Measurements from ENCODE around the gene PTTG1IP. TPM values are rescaled to one million over a fixed set of nuclear protein-coding genes. Genes with fewer than 3 reads are reported as not detected.

The PTTG1IP gene
- total RNA-seq, 1 donor from 2014 or later, result 256 TPM

DNA sequence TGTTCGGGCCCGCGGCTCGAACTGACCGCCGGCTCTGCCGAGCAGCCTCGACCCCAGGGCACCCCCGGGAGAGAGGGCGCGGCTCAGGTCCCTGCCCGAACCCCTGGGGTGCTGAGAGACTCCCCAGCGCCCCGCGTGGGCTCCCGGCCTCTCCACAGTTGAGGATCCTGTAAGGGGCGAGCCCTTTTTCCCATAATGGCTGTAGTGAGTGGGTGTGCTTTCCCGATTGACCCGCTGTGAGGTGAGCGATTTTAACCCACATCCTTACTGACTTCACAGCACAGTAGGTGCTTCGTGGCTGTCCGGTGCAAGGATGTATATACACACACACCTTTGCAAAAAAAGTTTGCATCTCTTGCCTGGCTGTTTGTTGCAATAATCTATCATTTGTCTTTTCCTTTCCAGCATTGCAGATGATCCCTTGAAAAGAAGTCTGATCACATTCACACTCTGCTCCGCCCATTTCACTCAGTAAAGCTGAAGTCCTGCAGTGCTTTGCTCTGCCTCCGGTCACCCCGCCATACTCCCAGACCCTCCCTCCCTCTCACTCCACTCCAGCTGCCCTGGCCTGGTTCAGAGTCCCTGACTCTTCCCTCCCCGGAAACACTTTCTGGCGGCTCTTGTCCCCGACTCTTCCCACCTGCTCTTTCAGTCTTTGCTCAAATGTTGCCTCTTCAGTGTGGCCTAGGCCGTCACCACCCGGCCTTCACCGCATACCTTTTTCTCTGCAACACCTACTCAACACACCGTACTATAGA lies 70.9 kb downstream of the PTTG1IP start:
- no peak for DNase-seq (ENCODE audit: low read depth in 2 of 2)

DNA sequence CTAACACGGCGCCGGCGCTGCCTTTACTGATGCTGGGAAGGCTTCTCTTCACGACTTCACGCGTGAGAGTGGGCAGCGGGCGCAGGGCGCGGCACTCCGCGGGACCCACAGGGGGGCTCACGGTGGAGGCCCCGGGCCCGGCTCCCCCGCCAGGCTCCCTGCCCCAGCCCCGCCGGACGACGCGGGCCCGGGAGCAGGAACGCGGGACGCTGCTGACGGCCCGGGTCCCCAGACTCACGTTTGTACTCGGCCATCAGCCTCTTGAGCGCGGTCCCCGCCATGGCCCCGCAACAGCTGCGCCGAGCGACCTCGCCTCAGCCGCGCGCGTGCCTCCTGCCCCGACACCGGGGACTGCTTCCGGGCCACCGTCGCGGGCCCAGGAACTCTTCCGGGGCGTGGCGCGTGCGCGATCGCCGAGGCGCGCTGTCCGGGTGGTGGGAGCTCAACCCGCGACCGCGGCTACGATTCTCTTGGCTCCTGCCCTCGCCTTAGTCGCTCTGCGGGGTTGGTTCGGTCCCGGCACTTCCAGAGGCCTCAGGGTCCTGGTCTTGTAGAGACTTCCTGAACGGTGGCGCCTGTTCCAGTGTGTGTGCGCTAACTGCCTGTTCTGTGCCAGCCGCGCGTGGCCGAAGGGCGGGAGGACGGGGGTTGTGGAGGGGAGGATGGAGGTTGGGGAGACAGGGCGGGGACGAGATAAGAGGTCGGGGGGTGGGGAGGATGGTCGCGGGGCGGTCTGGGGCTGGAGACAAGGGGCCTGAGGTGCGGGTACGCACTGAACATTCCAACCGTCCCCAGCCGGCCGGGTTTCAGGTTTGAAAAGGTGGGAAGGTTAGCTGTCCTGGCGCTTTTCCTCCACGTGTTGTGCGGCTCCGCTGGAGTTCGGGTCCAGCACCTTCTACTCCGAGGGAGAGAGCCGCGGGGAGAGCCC lies 71.8 kb downstream of the PTTG1IP start, which contains the start of gene UBE2G2:
UBE2G2 (minus strand) TSS at position 353 of the 928 bp plus-strand sequence; CDS start at position 281, 72 bp downstream.
- peak; percentile 49 to 80 for DNase-seq (ENCODE audit: low read depth in 2 of 2)

DNA sequence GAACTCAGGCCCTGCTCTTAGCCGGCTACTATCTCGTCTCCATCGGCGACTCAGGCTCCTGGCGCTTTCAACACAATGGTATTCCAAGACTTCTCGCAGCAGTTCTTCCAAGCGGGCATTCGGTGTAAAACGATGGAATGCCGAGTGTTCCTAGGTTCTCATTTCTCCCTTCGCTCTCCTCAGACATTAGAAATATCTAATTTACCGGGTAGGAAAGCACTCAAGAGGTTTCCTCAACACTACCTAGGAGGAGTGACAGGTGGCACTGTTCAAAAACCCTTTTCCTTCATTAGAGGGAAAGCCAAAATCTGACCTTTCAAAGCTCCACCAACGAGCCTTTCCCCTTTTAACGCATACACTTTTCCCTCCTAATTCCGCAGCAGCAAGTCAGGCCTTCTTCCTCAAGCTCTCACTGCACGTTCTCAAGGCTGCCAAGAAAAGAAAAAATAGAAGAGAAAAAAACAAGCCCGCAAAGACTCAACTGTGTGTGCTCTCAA lies 72.5 kb downstream of the PTTG1IP start:
- peak in 1 of 2 donors; percentile 38 for DNase-seq (ENCODE audit: low read depth in 2 of 2)

DNA sequence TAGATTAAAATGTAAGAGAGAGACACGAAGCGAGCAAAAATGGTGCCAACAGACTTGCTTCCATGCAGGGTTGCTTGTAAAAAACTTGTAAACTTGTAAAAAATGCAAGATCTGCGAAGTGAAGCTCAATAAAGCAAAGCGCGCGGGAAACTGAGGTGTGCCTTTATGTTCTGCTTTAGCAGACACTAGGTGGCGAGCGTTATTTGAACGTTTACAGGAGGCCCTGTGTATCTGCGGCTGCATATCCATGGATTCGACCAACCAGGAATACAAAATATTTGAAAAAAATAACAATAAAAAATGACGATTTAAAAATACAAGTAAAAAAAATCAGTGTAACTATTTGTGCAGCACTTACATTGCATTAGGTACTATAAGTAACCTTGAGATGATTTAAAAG lies 73.4 kb downstream of the PTTG1IP start:
- peak; percentile 66 to 74 for DNase-seq (ENCODE audit: low read depth in 2 of 2)

DNA sequence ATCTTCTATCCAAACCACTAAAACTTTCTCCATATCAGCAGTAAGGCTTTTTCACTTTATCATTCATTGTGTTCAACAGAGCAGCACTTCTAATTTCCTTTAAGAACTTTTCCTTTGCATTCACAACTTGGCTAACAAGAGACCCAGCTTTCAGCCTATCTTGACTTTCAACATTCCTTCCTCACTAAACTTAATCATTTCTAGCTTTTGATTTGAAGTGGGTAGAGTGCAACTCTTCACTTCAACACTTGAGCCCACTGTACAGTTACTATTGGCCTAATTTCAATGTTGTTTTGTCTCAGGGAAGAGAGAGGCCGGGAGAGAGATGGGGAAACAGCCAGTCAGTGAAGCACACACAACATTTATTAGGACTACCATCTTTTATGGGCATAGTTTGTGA lies 73.8 kb downstream of the PTTG1IP start:
- no peak for DNase-seq (ENCODE audit: low read depth in 2 of 2)

Other genes starting within 250 kb of the PTTG1IP start
- gene KRTAP10-9, start 246.6 kb downstream of the PTTG1IP start, total RNA-seq, result not detected in 2 replicates
- not detected in 2 replicates for gene KRTAP10-10, start 236.3 kb downstream of the PTTG1IP start, total RNA-seq
- not detected in 2 replicates for gene KRTAP10-11, start 227.3 kb downstream of the PTTG1IP start, total RNA-seq
- gene KRTAP12-4, start 219.0 kb downstream of the PTTG1IP start, total RNA-seq, result not detected in 2 replicates
- gene KRTAP12-3, start 215.8 kb downstream of the PTTG1IP start, total RNA-seq, result not detected in 2 replicates
- gene KRTAP12-2, start 206.8 kb downstream of the PTTG1IP start, total RNA-seq, result not detected in 2 replicates
- gene KRTAP12-1, start 191.5 kb downstream of the PTTG1IP start, total RNA-seq, result not detected in 2 replicates
- gene KRTAP10-12, start 176.5 kb downstream of the PTTG1IP start, total RNA-seq, result not detected in 2 replicates
- gene TSPEAR, start 162.1 kb downstream of the PTTG1IP start, total RNA-seq, result 0.13 TPM in 2 replicates
- gene UBE2G2, start 71.9 kb downstream of the PTTG1IP start, total RNA-seq, result 65.0 and 106 TPM in 2 replicates
- 72.7 and 86.4 TPM in 2 replicates for gene SUMO3, start 55.6 kb downstream of the PTTG1IP start, total RNA-seq
- gene ITGB2, start 47.2 kb upstream of the PTTG1IP start, total RNA-seq, result 0.13 and 0.25 TPM in 2 replicates
- 17.1 and 17.8 TPM in 2 replicates for gene SLX9, start 66.3 kb upstream of the PTTG1IP start, total RNA-seq
- gene ADARB1, start 200.9 kb upstream of the PTTG1IP start, total RNA-seq, result 15.9 and 23.9 TPM in 2 replicates

Measured in dermis microvascular lymphatic vessel endothelial cell (primary cell).